Peyer's patch (tissue), 4 donors: Measurements from ENCODE around the gene NXPE2.

Experiments
- CTCF ChIP-seq, 6 experiments: fragments of 450-650 bp in 4 of 6; fragments of 200-600 bp in 2 of 6; sonication (generic) in 1 of 6; IDR thresholded peaks; one replicate each; pipeline ENCODE4 v1.5.1; 2017 to 2019; ENCODE audit warnings: antibody characterized with exemption in 6 of 6, mild to moderate bottlenecking in 3 of 6, moderate library complexity in 1 of 6
- POLR2A ChIP-seq, 2 donors: fragments of 450-650 bp; IDR thresholded peaks; one replicate each; pipeline ENCODE4 v1.5.1; 2017; ENCODE audit warnings: antibody characterized with exemption in 2 of 2, mild to moderate bottlenecking in 2 of 2, moderate library complexity in 2 of 2

GRCh38 chr11:114668109-114668508, 10.2 kb upstream of the NXPE2 start:
- TF ChIP-seq CTCF (IDR thresholded peaks at IDR 0.05) = no peak
- TF ChIP-seq POLR2A (IDR thresholded peaks at IDR 0.05) = no peak
